ENCODE measurements around the gene ENTPD1. TPM values are rescaled to one million over a fixed set of nuclear protein-coding genes. Genes with fewer than 3 reads are reported as not detected.
A peak's percentile ranks its signal among the peaks of the same experiment; 100 is the strongest.
"Not testable (repeated sequence)": the region's sequence is repeated elsewhere in the genome, so short reads cannot be mapped to it uniquely, and the experiment has no call there.

ENTPD1 gene
- total and polyA plus RNA-seq, 10 of the 15 experiments (the other 5 are each of a cell fraction or from before 2014, with no cell fraction given) = 110 to 413 (median 161) TPM

GRCh38 chr10:95732907-95733306 is 23.1 kb upstream of the ENTPD1 start:
- H3K36me3 ChIP-seq (ENCODE audit: control insufficient read depth in 2 of 2, insufficient read depth in 2 of 2, low read length in 1 of 2); H3K79me2 ChIP-seq (ENCODE audit: control insufficient read depth, insufficient read depth, low read length); in situ Hi-C loops (cut with MboI); H2AFZ ChIP-seq (ENCODE audit: control insufficient read depth, low read depth, low read length); H3K4me3 ChIP-seq; FAIRE-seq; DNase-seq (ENCODE audit: low read depth, low spot score); H3K4me2 ChIP-seq (ENCODE audit: control insufficient read depth, insufficient read depth); CTCF ChIA-PET; ATAC-seq; POLR2A ChIA-PET; RAD21 ChIA-PET (ENCODE audit: unreplicated experiment); H3K9me3 ChIP-seq (replicated peaks; ENCODE audit: control insufficient read depth, insufficient read depth, low read length); H4K20me1 ChIP-seq (ENCODE audit: control insufficient read depth, insufficient read depth); H3K27me3 ChIP-seq (replicated peaks in 1 of 2; ENCODE audit: control insufficient read depth in 2 of 2, insufficient read depth in 2 of 2, low read length in 1 of 2); SMC1A ChIA-PET (ENCODE audit: uncharacterized antibody, unreplicated experiment); H3K9ac ChIP-seq (ENCODE audit: control insufficient read depth, insufficient read depth, low read length); H3K4me1 ChIP-seq (ENCODE audit: control insufficient read depth, insufficient read depth, low read length); H3K27ac ChIP-seq (ENCODE audit: control insufficient read depth, insufficient read depth); intact Hi-C loops (cut with micrococcal nuclease; ENCODE audit: unreplicated experiment); BruUV-seq (replicated peaks): not testable (repeated sequence)
- WGBS (ENCODE audit: insufficient coverage, insufficient replicate concordance, low lambda C conversion rate, missing lambda C conversion rate) = 97% methylated on average over 6 of the region's 6 CpGs
- peak; percentile 87; the same call in 1 of the 2 replicates for TF ChIP-seq CBX5 (IDR thresholded peaks at IDR 0.05; ENCODE audit: low read depth)

- Histone ChIP-seq H2AFZ (ENCODE audit: control insufficient read depth, low read depth, low read length) (no peak overlapping the region), H3K4me2 (ENCODE audit: control insufficient read depth, insufficient read depth) (no peak overlapping the region), H3K79me2 (ENCODE audit: control insufficient read depth, insufficient read depth, low read length) (peaks cover 7% of the 10 kb centered on the region), H3K27me3 (replicated peaks in 1 of 2; ENCODE audit: control insufficient read depth in 2 of 2, insufficient read depth in 2 of 2, low read length in 1 of 2) (no peaks in the 10 kb centered on the region), H3K36me3 (ENCODE audit: control insufficient read depth in 2 of 2, insufficient read depth in 2 of 2, low read length in 1 of 2) (no peaks in the 10 kb centered on the region), H3K27ac (ENCODE audit: control insufficient read depth, insufficient read depth) (no peak overlapping the region), H3K9me3 (replicated peaks; ENCODE audit: control insufficient read depth, insufficient read depth, low read length) (no peaks in the 10 kb centered on the region; the same call in 2 of the 3 replicates), H3K4me1 (ENCODE audit: control insufficient read depth, insufficient read depth, low read length) (peaks cover 9% of the 10 kb centered on the region), H4K20me1 (ENCODE audit: control insufficient read depth, insufficient read depth) (no peaks in the 10 kb centered on the region), H3K4me3 (no peak overlapping the region), H3K9ac (ENCODE audit: control insufficient read depth, insufficient read depth, low read length) (no peak overlapping the region)
- no peak for ATAC-seq
- no peak for DNase-seq (ENCODE audit: low read depth, low spot score)
- ChIA-PET SMC1A (ENCODE audit: uncharacterized antibody, unreplicated experiment) (no interaction called here), CTCF (interaction anchor here (1.4 to 3.8 kb wide), 2 partner anchors 8 to 45 kb away, joined by 3 to 21 read pairs; partner anchors contain the start of gene TCTN3), RAD21 (ENCODE audit: unreplicated experiment) (no interaction called here), POLR2A (interaction anchor here (0.9 kb wide), 1 partner anchor 101 kb away, joined by 3 read pairs; no protein-coding TSS in a partner anchor)
- BruUV-seq (replicated peaks) = no TSS peak
- in situ Hi-C loops (cut with MboI) = no loop called here
- no peak for TF ChIP-seq SIX5 (IDR thresholded peaks at IDR 0.05; ENCODE audit: low read depth, low read length, severe bottlenecking)
- no peak for TF ChIP-seq HDAC2 (IDR thresholded peaks at IDR 0.05)
- TF ChIP-seq CHD1 (IDR thresholded peaks at IDR 0.05; ENCODE audit: low read depth, low read length) = no peak
- no peak for TF ChIP-seq SMC3 (IDR thresholded peaks at IDR 0.05; ENCODE audit: borderline replicate concordance, low read length)
- no peak for TF ChIP-seq CBFB (IDR thresholded peaks at IDR 0.05; ENCODE audit: low read depth)
- TF ChIP-seq, protein P1, sequence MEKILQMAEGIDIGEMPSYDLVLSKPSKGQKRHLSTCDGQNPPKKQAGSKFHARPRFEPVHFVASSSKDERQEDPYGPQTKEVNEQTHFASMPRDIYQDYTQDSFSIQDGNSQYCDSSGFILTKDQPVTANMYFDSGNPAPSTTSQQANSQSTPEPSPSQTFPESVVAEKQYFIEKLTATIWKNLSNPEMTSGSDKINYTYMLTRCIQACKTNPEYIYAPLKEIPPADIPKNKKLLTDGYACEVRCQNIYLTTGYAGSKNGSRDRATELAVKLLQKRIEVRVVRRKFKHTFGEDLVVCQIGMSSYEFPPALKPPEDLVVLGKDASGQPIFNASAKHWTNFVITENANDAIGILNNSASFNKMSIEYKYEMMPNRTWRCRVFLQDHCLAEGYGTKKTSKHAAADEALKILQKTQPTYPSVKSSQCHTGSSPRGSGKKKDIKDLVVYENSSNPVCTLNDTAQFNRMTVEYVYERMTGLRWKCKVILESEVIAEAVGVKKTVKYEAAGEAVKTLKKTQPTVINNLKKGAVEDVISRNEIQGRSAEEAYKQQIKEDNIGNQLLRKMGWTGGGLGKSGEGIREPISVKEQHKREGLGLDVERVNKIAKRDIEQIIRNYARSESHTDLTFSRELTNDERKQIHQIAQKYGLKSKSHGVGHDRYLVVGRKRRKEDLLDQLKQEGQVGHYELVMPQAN (conservative IDR thresholded peaks at IDR 0.05) = no peak
- TF ChIP-seq, protein P2, sequence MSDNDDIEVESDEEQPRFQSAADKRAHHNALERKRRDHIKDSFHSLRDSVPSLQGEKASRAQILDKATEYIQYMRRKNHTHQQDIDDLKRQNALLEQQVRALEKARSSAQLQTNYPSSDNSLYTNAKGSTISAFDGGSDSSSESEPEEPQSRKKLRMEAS (IDR thresholded peaks at IDR 0.05; ENCODE audit: low read depth, low read length) = no peak
- no peak for TF ChIP-seq NFIC (IDR thresholded peaks at IDR 0.05; ENCODE audit: low read depth, low read length)
- TF ChIP-seq PAX8 (IDR thresholded peaks at IDR 0.05) = no peak
- intact Hi-C loops (cut with micrococcal nuclease; ENCODE audit: unreplicated experiment) = no loop called here
- FAIRE-seq = no peak
- WGBS (ENCODE audit: insufficient coverage, insufficient replicate concordance, low lambda C conversion rate, missing lambda C conversion rate) = 88% methylated on average over 3 of the region's 3 CpGs
These were observed 16.9 kb upstream of the ENTPD1 start for GRCh38 chr10:95739056-95739455.
